NT2/D1 (cell line): Measurements from ENCODE around the gene MYO1A.
"Not testable (repeated sequence)": the region's sequence is repeated elsewhere in the genome, so short reads cannot be mapped to it uniquely, and the experiment has no call there.

Source experiments
- SUZ12 ChIP-seq: IDR thresholded peaks from 2 replicates; pipeline ENCODE4 v1.6.1; 2011; ENCODE audit not compliant: insufficient read length, insufficient read depth; ENCODE audit errors: extremely low read depth
- ZNF274 ChIP-seq: IDR thresholded peaks from 2 replicates; pipeline ENCODE4 v1.6.1; 2011; ENCODE audit warnings: mild to moderate bottlenecking, low read depth, low read length

DNA sequence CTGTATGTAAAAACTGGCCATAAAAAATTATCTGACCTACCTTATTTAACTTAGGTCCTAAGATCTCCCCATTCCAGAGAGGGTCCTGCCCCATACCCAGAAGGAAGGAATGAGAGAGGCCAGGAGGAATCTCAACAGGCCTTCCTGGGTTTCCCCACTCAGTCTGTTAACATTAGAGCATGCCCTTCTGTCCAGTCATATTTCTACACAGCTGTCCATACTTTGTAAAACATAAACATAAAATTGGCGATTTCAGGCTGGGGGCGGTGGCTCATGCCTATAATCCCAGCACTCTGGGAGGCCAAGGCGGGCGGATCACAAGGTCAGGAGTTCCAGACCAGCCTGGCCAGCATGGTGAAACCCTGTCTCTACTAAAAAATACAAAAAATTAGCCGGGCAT, 27.6 kb downstream of the MYO1A start:
- TF ChIP-seq ZNF274, SUZ12: not testable (repeated sequence)
